IMR-90 (cell line): ENCODE results near the gene CRYGN. TPM values are rescaled to one million over a fixed set of nuclear protein-coding genes. Genes with fewer than 3 reads are reported as not detected.

ENCODE experiments used
- ATAC-seq: fragments of 200-7000 bp; cut with Tn5 transposase; 2 replicates; pipeline ENCODE4 v1.9.1; 2020; ENCODE audit warnings: low read depth, mild to moderate bottlenecking, moderate library complexity
- BruUV-seq: library from RNA; stranded (reverse); fragments of 400-500 nt; replicated peaks from 2 replicates; lab custom pipeline; 2021; lab: Mats Ljungman, UMichigan
- CTCF ChIA-PET: fragments of 300-600 bp; formaldehyde crosslinking; extraction: SDS; loops from one replicate; lab custom pipeline; 2021; ENCODE audit warnings: antibody characterized with exemption; lab: Yijun Ruan, JAX
- POLR2A ChIA-PET: fragments of 300-600 bp; sonication (Branson Sonifier 250); formaldehyde crosslinking; loops from one replicate; lab custom pipeline; 2022; ENCODE audit warnings: antibody characterized with exemption; ENCODE audit not compliant: unreplicated experiment; lab: Charles Lee
- DNase-seq: peaks from one replicate; pipeline ENCODE4 v3.0.0; 2013
- H2AFZ ChIP-seq: replicated peaks from 2 replicates; pipeline ENCODE3; 2013; ENCODE audit warnings: low read length, mild to moderate bottlenecking; ENCODE audit not compliant: poor library complexity
- H2AK5ac ChIP-seq: 2 replicates; pipeline ENCODE4 v1.6.1; 2013; ENCODE audit warnings: low read depth, low read length, inconsistent platforms
- H2AK9ac ChIP-seq: replicated peaks from 2 replicates; pipeline ENCODE3; 2013; ENCODE audit warnings: mild to moderate bottlenecking, low read depth, low read length, moderate library complexity; ENCODE audit not compliant: poor library complexity
- H2BK120ac ChIP-seq: 2 replicates; pipeline ENCODE4 v1.6.1; 2013; ENCODE audit warnings: low read depth, low read length, inconsistent platforms
- H2BK15ac ChIP-seq: 3 replicates; pipeline ENCODE4 v1.6.1; 2013; ENCODE audit warnings: low read depth, low read length, inconsistent platforms
- H2BK20ac ChIP-seq: 2 replicates; pipeline ENCODE4 v1.6.1; 2013; ENCODE audit warnings: low read depth, mild to moderate bottlenecking, inconsistent platforms, low read length, moderate library complexity
- H2BK5ac ChIP-seq: 2 replicates; pipeline ENCODE4 v1.6.1; 2013; ENCODE audit warnings: mild to moderate bottlenecking, low read depth, low read length, inconsistent platforms; ENCODE audit not compliant: poor library complexity, severe bottlenecking
- H3K14ac ChIP-seq: replicated peaks from 2 replicates; pipeline ENCODE4 v1.6.1; 2013; ENCODE audit warnings: low read depth, low read length, inconsistent platforms
- H3K18ac ChIP-seq: 2 replicates; pipeline ENCODE4 v1.6.1; 2013; ENCODE audit warnings: low read depth, low read length, control low read depth
- H3K23ac ChIP-seq: 2 replicates; pipeline ENCODE4 v1.6.1; 2013; ENCODE audit warnings: low read depth, low read length, inconsistent platforms
- H3K27ac ChIP-seq: 2 replicates; pipeline ENCODE4 v1.5.1; 2013; ENCODE audit warnings: mild to moderate bottlenecking, control low read depth, low read length; ENCODE audit not compliant: insufficient read depth
- H3K27me3 ChIP-seq: 2 replicates; pipeline ENCODE4 v1.6.1; 2013; ENCODE audit warnings: low read length; ENCODE audit not compliant: control insufficient read depth, insufficient read depth
- H3K36me3 ChIP-seq: 2 replicates; pipeline ENCODE4 v1.6.1; 2013; ENCODE audit warnings: low read length, mixed read lengths; ENCODE audit not compliant: control insufficient read depth, insufficient read depth
- H3K4ac ChIP-seq: 2 replicates; pipeline ENCODE4 v1.6.1; 2013; ENCODE audit warnings: low read depth, low read length, inconsistent platforms
- H3K4me1 ChIP-seq: 2 replicates; pipeline ENCODE4 v1.6.1; 2013; ENCODE audit warnings: low read length, mixed read lengths; ENCODE audit not compliant: control insufficient read depth, insufficient read depth
- H3K4me2 ChIP-seq: 2 replicates; pipeline ENCODE4 v1.6.1; 2013; ENCODE audit warnings: low read depth, mild to moderate bottlenecking, control low read depth, low read length, moderate library complexity
- H3K4me3 ChIP-seq: 2 replicates; pipeline ENCODE4 v1.5.1; 2013; ENCODE audit warnings: low read depth, mild to moderate bottlenecking, control low read depth, low read length, moderate library complexity; ENCODE audit not compliant: insufficient read depth
- H3K56ac ChIP-seq: 2 replicates; pipeline ENCODE4 v1.6.1; 2013; ENCODE audit warnings: low read length, inconsistent platforms; ENCODE audit not compliant: insufficient read depth; ENCODE audit errors: extremely low read depth
- H3K79me1 ChIP-seq, 2 experiments: 2 replicates each; pipeline ENCODE4 v1.6.1; 2013; ENCODE audit warnings: low read length in 2 of 2, inconsistent platforms in 1 of 2, low read depth in 1 of 2
- H3K9ac ChIP-seq: 2 replicates; pipeline ENCODE4 v1.6.1; 2013; ENCODE audit warnings: low read depth, low read length, control low read depth
- H3K9me1 ChIP-seq: 2 replicates; pipeline ENCODE4 v1.6.1; 2013; ENCODE audit warnings: low read length, inconsistent platforms; ENCODE audit not compliant: insufficient read depth
- H3K9me3 ChIP-seq: 2 replicates; pipeline ENCODE4 v1.6.1; 2013; ENCODE audit warnings: low read length; ENCODE audit not compliant: control insufficient read depth, insufficient read depth
- H4K20me1 ChIP-seq: 2 replicates; pipeline ENCODE4 v1.6.1; 2013; ENCODE audit warnings: low read length, inconsistent platforms; ENCODE audit not compliant: insufficient read depth
- H4K5ac ChIP-seq: 2 replicates; pipeline ENCODE4 v1.6.1; 2013; ENCODE audit warnings: mild to moderate bottlenecking, low read depth, low read length, control low read depth
- H4K8ac ChIP-seq, 2 experiments: 2 replicates each; pipeline ENCODE4 v1.6.1; 2013; ENCODE audit warnings: low read depth in 2 of 2, low read length in 2 of 2, control low read depth in 1 of 2, inconsistent platforms in 1 of 2
- H4K91ac ChIP-seq: 2 replicates; pipeline ENCODE4 v1.6.1; 2013; ENCODE audit warnings: low read depth, low read length, inconsistent platforms; ENCODE audit not compliant: insufficient read depth
- BHLHE40 ChIP-seq: fragments of 150-350 bp; IDR thresholded peaks from 2 replicates; pipeline ENCODE4 v1.6.1; 2016; ENCODE audit warnings: mild to moderate bottlenecking, low read depth, low read length
- CEBPB ChIP-seq: IDR thresholded peaks from 2 replicates; pipeline ENCODE4 v1.6.1; 2012; ENCODE audit warnings: low read depth, low read length, improper control_type of control experiment
- FOS ChIP-seq: fragments of 150-350 bp; IDR thresholded peaks from 2 replicates; pipeline ENCODE4 v1.6.1; 2016; ENCODE audit warnings: low read depth, low read length
- MAZ ChIP-seq: IDR thresholded peaks from 2 replicates; pipeline ENCODE4 v1.6.1; 2012; ENCODE audit warnings: low read depth, mild to moderate bottlenecking, low read length, improper control_type of control experiment, moderate library complexity, borderline replicate concordance
- RAD21 ChIP-seq: IDR thresholded peaks from 2 replicates; pipeline ENCODE4 v1.6.1; 2012; ENCODE audit warnings: low read length, improper control_type of control experiment
- RCOR1 ChIP-seq: IDR thresholded peaks from 2 replicates; pipeline ENCODE4 v1.6.1; 2012; ENCODE audit warnings: mild to moderate bottlenecking, low read length, improper control_type of control experiment; ENCODE audit not compliant: insufficient replicate concordance
- RFX5 ChIP-seq: IDR thresholded peaks from 2 replicates; pipeline ENCODE4 v1.8.0; 2012; ENCODE audit warnings: low read depth, mild to moderate bottlenecking, low read length, moderate library complexity
- SMC3 ChIP-seq: fragments of 150-350 bp; IDR thresholded peaks from 2 replicates; pipeline ENCODE4 v1.6.1; 2016; ENCODE audit warnings: low read depth, mild to moderate bottlenecking, antibody characterized with exemption, low read length, moderate library complexity
- WGBS, 2 experiments: methylation state at CpG; one replicate each; pipeline versions ENCODE4 v1.1.5 to v1.1.7; 2013; ENCODE audit warnings: missing lambda C conversion rate in 2 of 2; ENCODE audit not compliant: insufficient read length in 1 of 2; ENCODE audit errors: extremely low coverage in 2 of 2; 5-methylcytosine and 5-hydroxymethylcytosine counted together
- dilution Hi-C: fragments of 300-500 bp; cut with HindIII; formaldehyde crosslinking; loops from one replicate; pipeline ENCODE4 v1.14.3; 2018; ENCODE audit warnings: low sequenced_read_pairs; ENCODE audit not compliant: unreplicated experiment
- in situ Hi-C: fragments of 300-500 bp; cut with MboI; formaldehyde crosslinking; loops from 3 replicates; pipeline ENCODE4 v1.14.3; 2019; ENCODE audit warnings: low sequenced_read_pairs, inconsistent platforms, mixed read lengths
- intact Hi-C: fragments of 100-400 bp; cut with micrococcal nuclease; formaldehyde crosslinking; loops from 2 replicates; pipeline ENCODE4 v1.10.0; 2022
- polyA plus RNA-seq, 3 experiments: library from polyadenylated mRNA; depleted of rRNA; stranded (reverse); fragments of >200 nt; gene quantifications; 2 replicates each; pipeline ENCODE4 v1.2.3, GENCODE V29; 2012; ENCODE audit warnings: low replicate concordance in 1 of 3
- total RNA-seq: library from RNA; depleted of rRNA; stranded (reverse); fragments of >200 nt; gene quantifications from 2 replicates; pipeline ENCODE4 v1.2.3, GENCODE V29; 2012
- TF ChIP-seq, protein P1 (sequence below): conservative IDR thresholded peaks from 2 replicates; pipeline ENCODE4 v1.5.1; 2012; ENCODE audit warnings: mild to moderate bottlenecking, low read depth, low read length, improper control_type of control experiment

The CRYGN gene
- total and polyA plus RNA-seq, 2 of the 4 experiments (the other 2 are of a cell fraction) = not detected

- H2BK15ac ChIP-seq = no peak overlapping the region
- no peak overlapping the region for H3K23ac ChIP-seq
- H4K20me1 ChIP-seq = no peaks in the 10 kb centered on the region
- H3K18ac ChIP-seq = no peak overlapping the region
- H3K27me3 ChIP-seq = peaks cover 50% of the 10 kb centered on the region
- BruUV-seq = no TSS peak
- intact Hi-C loops = no loop called here
- TF ChIP-seq RAD21 = no peak
- TF ChIP-seq MAZ = no peak
- TF ChIP-seq SMC3 = no peak
- TF ChIP-seq CEBPB = no peak
- TF ChIP-seq RCOR1 = no peak
- TF ChIP-seq BHLHE40 = no peak
- TF ChIP-seq FOS = no peak
- no peak for TF ChIP-seq RFX5
- TF ChIP-seq, protein P1, sequence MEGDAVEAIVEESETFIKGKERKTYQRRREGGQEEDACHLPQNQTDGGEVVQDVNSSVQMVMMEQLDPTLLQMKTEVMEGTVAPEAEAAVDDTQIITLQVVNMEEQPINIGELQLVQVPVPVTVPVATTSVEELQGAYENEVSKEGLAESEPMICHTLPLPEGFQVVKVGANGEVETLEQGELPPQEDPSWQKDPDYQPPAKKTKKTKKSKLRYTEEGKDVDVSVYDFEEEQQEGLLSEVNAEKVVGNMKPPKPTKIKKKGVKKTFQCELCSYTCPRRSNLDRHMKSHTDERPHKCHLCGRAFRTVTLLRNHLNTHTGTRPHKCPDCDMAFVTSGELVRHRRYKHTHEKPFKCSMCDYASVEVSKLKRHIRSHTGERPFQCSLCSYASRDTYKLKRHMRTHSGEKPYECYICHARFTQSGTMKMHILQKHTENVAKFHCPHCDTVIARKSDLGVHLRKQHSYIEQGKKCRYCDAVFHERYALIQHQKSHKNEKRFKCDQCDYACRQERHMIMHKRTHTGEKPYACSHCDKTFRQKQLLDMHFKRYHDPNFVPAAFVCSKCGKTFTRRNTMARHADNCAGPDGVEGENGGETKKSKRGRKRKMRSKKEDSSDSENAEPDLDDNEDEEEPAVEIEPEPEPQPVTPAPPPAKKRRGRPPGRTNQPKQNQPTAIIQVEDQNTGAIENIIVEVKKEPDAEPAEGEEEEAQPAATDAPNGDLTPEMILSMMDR = no peak
- no peak overlapping the region for H3K9ac ChIP-seq
- 0 out of 2 replicates have a peak, but pooled peaks cover 3% of the 10 kb centered on the region for H3K9me1 ChIP-seq
- no peaks in the 10 kb centered on the region for H3K36me3 ChIP-seq
- no peak overlapping the region for H3K4me2 ChIP-seq
- POLR2A ChIA-PET = no interaction called here
- H4K91ac ChIP-seq = no peak overlapping the region
- no peak overlapping the region for H4K8ac ChIP-seq
- no peak overlapping the region for H3K4ac ChIP-seq
- no peak for DNase-seq
- H2BK120ac ChIP-seq = no peak overlapping the region
- H2AFZ ChIP-seq = no peak overlapping the region
- no peaks in the 10 kb centered on the region for H3K79me1 ChIP-seq
- no peak overlapping the region for H3K4me3 ChIP-seq
- no peak for ATAC-seq
- H2BK20ac ChIP-seq = no peak overlapping the region
- no peaks in the 10 kb centered on the region for H3K9me3 ChIP-seq
- dilution Hi-C loops = no loop called here
- H3K27ac ChIP-seq = no peak overlapping the region
- H2BK5ac ChIP-seq = no peak overlapping the region
- H3K14ac ChIP-seq = no peak overlapping the region
- 100% methylated on average over 2 of the region's 9 CpGs; no CpG with 5 or more reads in 1 of the 2 experiments for WGBS, 2 experiments
- H3K4me1 ChIP-seq = peaks cover 5% of the 10 kb centered on the region; the same call in 1 of the 2 replicates
- CTCF ChIA-PET = no interaction called here
- in situ Hi-C loops = no loop called here
- no peak overlapping the region for H3K56ac ChIP-seq
- no peak overlapping the region for H2AK9ac ChIP-seq
- H4K5ac ChIP-seq = no peak overlapping the region
- no peak overlapping the region for H2AK5ac ChIP-seq
Observed at GRCh38 chr7:151406886-151407583, 32.9 kb downstream of the CRYGN start.
